HCT116 (cell line): ENCODE results near the gene LRP2. TPM values are rescaled to one million over a fixed set of nuclear protein-coding genes. Genes with fewer than 3 reads are reported as not detected.

ENCODE experiments used
- ATAC-seq: fragments of 200-7000 bp; cut with Tn5 transposase; 2 replicates; pipeline ENCODE4 v1.9.1; 2020; ENCODE audit warnings: mild to moderate bottlenecking, moderate library complexity
- BruUV-seq: library from RNA; stranded (reverse); fragments of 400-500 nt; replicated peaks from 2 replicates; lab custom pipeline; 2021; lab: Mats Ljungman, UMichigan
- CTCF ChIA-PET: fragments of 300-600 bp; sonication (Branson Sonifier 250); formaldehyde crosslinking; loops from one replicate; lab custom pipeline; 2021; ENCODE audit warnings: antibody characterized with exemption; lab: Charles Lee
- POLR2A ChIA-PET: fragments of 300-600, 350-600 bp; sonication (Branson Sonifier 250); formaldehyde crosslinking; loops from one replicate; lab custom pipeline; 2021; ENCODE audit warnings: antibody characterized with exemption; lab: Charles Lee
- RAD21 ChIA-PET, 2 experiments: fragments of 300-600 bp; sonication (Branson Sonifier 250); formaldehyde crosslinking; loops; one replicate each; lab custom pipeline; 2023; ENCODE audit warnings: low total read pairs in 2 of 2; ENCODE audit not compliant: uncharacterized antibody in 2 of 2, unreplicated experiment in 2 of 2, low non-redundant PET in 1 of 2; lab: Charles Lee
- DNase-seq: peaks from one replicate; pipeline ENCODE4 v3.0.0-alpha.2; 2010; ENCODE audit warnings: low read depth, low spot score
- H2AFZ ChIP-seq: fragments of 200-600 bp; shearing (Covaris generic), sonication (generic); 2 replicates; pipeline ENCODE4 v1.6.1; 2017; ENCODE audit warnings: low read depth, mixed run types, mixed read lengths, antibody characterized with exemption, low read length; ENCODE audit not compliant: poor library complexity, severe bottlenecking
- H3K27ac ChIP-seq: 2 replicates; pipeline ENCODE4 v1.5.1; 2012; ENCODE audit warnings: low read depth, low read length
- H3K27me3 ChIP-seq: fragments of 200-600 bp; sonication (generic); 2 replicates; pipeline ENCODE4 v1.6.1; 2016; ENCODE audit warnings: mixed run types, low read length, mixed read lengths; ENCODE audit not compliant: insufficient read depth
- H3K36me3 ChIP-seq, 2 experiments: fragments of 200-500 bp in 1 of 2; fragments of 200-600 bp in 1 of 2; sonication (Bioruptor generic) in 1 of 2; sonication (generic) in 1 of 2; 2 replicates each; pipeline versions ENCODE4 v1.5.1 to v1.6.1; 2014 to 2016; ENCODE audit warnings: low read length in 2 of 2, inconsistent platforms in 1 of 2, mixed read lengths in 1 of 2, mixed run types in 1 of 2; ENCODE audit not compliant: insufficient read depth in 2 of 2, control insufficient read depth in 1 of 2
- H3K4me1 ChIP-seq, 2 experiments: fragments of 200-600 bp in 1 of 2; sonication (generic) in 1 of 2; 2 replicates each; pipeline versions ENCODE4 v1.5.1 to v1.6.1; 2012 to 2017; ENCODE audit warnings: low read length in 2 of 2, inconsistent platforms in 1 of 2, mild to moderate bottlenecking in 1 of 2, mixed read lengths in 1 of 2, mixed run types in 1 of 2, moderate library complexity in 1 of 2; ENCODE audit not compliant: insufficient read depth in 2 of 2, control insufficient read depth in 1 of 2
- H3K4me2 ChIP-seq: fragments of 200-600 bp; sonication (generic); 2 replicates; pipeline ENCODE4 v1.6.1; 2017; ENCODE audit warnings: mixed run types, low read length, mixed read lengths
- H3K4me3 ChIP-seq, 2 experiments: fragments of 200-600 bp in 1 of 2; sonication (generic) in 1 of 2; replicated peaks in 1 of 2; 2 replicates each; pipeline ENCODE4 v1.5.1; 2011 to 2016; ENCODE audit warnings: low read length in 2 of 2, control low read depth in 1 of 2, low read depth in 1 of 2, mild to moderate bottlenecking in 1 of 2, mixed read lengths in 1 of 2, mixed run types in 1 of 2
- H3K79me2 ChIP-seq: fragments of 200-600 bp; sonication (generic); 2 replicates; pipeline ENCODE4 v1.6.1; 2017; ENCODE audit warnings: mild to moderate bottlenecking, mixed run types, low read length, moderate library complexity, mixed read lengths; ENCODE audit not compliant: insufficient read depth
- H3K9ac ChIP-seq: fragments of 200-600 bp; sonication (generic); 2 replicates; pipeline ENCODE4 v1.6.1; 2016; ENCODE audit warnings: low read length, mixed read lengths
- H3K9me2 ChIP-seq: fragments of 200-600 bp; sonication (generic), shearing (Covaris generic); 2 replicates; pipeline ENCODE4 v1.6.1; 2017; ENCODE audit warnings: mixed run types, mild to moderate bottlenecking, moderate library complexity; ENCODE audit not compliant: insufficient read depth
- H3K9me3 ChIP-seq, 2 experiments: fragments of 200-500 bp in 1 of 2; fragments of 200-600 bp in 1 of 2; sonication (Bioruptor generic) in 1 of 2; sonication (generic) in 1 of 2; 2 replicates each; pipeline ENCODE4 v1.6.1; 2014 to 2017; ENCODE audit warnings: low read length in 2 of 2, mixed read lengths in 2 of 2, inconsistent platforms in 1 of 2, low read depth in 1 of 2, mild to moderate bottlenecking in 1 of 2, mixed run types in 1 of 2, moderate library complexity in 1 of 2; ENCODE audit not compliant: control insufficient read depth in 1 of 2, insufficient read depth in 1 of 2
- H4K20me1 ChIP-seq: fragments of 200-600 bp; sonication (generic), shearing (Covaris generic); 2 replicates; pipeline ENCODE4 v1.6.1; 2017; ENCODE audit warnings: mixed run types, mild to moderate bottlenecking, moderate library complexity; ENCODE audit not compliant: insufficient read depth
- CBX3 ChIP-seq: IDR thresholded peaks from 2 replicates; pipeline ENCODE4 v1.6.1; 2012; ENCODE audit warnings: low read depth
- POLR2AphosphoS5 ChIP-seq: IDR thresholded peaks from 2 replicates; pipeline ENCODE4 v1.6.1; 2011; ENCODE audit warnings: mild to moderate bottlenecking, low read depth, low read length, moderate library complexity
- RAD21 ChIP-seq: IDR thresholded peaks from 2 replicates; pipeline ENCODE4 v1.6.1; 2012; ENCODE audit warnings: low read depth, mild to moderate bottlenecking
- SIN3A ChIP-seq: IDR thresholded peaks from 2 replicates; pipeline ENCODE4 v1.6.1; 2012; ENCODE audit warnings: low read depth
- SP1 ChIP-seq: IDR thresholded peaks from 2 replicates; pipeline ENCODE4 v1.6.1; 2012; ENCODE audit warnings: low read depth
- YY1 ChIP-seq: IDR thresholded peaks from 2 replicates; pipeline ENCODE4 v1.6.1; 2011; ENCODE audit warnings: low read length, low read depth, moderate library complexity, mild to moderate bottlenecking; ENCODE audit not compliant: insufficient replicate concordance; ENCODE audit errors: extremely low read depth
- intact Hi-C: fragments of 100-400 bp; cut with micrococcal nuclease; formaldehyde crosslinking; loops from 2 replicates; pipeline ENCODE4 v1.10.0; 2022
- total RNA-seq: library from RNA; stranded (reverse); gene quantifications from one replicate; pipeline ENCODE4 v1.2.1, GENCODE V29; 2021; ENCODE audit not compliant: unreplicated experiment

The LRP2 gene
- total RNA-seq, 1 experiment from 2014 or later = 0.20 TPM

- POLR2A ChIA-PET = no interaction called here
- no peaks in the 10 kb centered on the region for H3K27me3 ChIP-seq
- no peaks in the 10 kb centered on the region for H3K79me2 ChIP-seq
- no peaks in the 10 kb centered on the region for H3K9me2 ChIP-seq
- no peak for ATAC-seq
- H3K27ac ChIP-seq = no peak overlapping the region
- intact Hi-C loops = no loop called here
- no peak overlapping the region for H3K4me2 ChIP-seq
- TF ChIP-seq RAD21 (no peak), SP1 (no peak), POLR2AphosphoS5 (no peak), YY1 (no peak)
- RAD21 ChIA-PET = no interaction called here
- H2AFZ ChIP-seq = no peak overlapping the region
- no peaks in the 10 kb centered on the region for H4K20me1 ChIP-seq
- H3K4me1 ChIP-seq = no peaks in the 10 kb centered on the region
- H3K4me3 ChIP-seq = no peak overlapping the region
- no peak overlapping the region for H3K9ac ChIP-seq
- no peaks in the 10 kb centered on the region for H3K9me3 ChIP-seq
- CTCF ChIA-PET = no interaction called here
- no TSS peak for BruUV-seq
- no peak for DNase-seq
- H3K36me3 ChIP-seq = no peaks in the 10 kb centered on the region
Observed at GRCh38 chr2:169237939-169238338, 124.4 kb downstream of the LRP2 start.

GRCh38 chr2:169237286-169237685, 125.0 kb downstream of the LRP2 start:
- intact Hi-C loops = no loop called here
- H3K9me3 ChIP-seq = no peaks in the 10 kb centered on the region
- no TSS peak for BruUV-seq
- H3K36me3 ChIP-seq = no peaks in the 10 kb centered on the region
- H3K4me2 ChIP-seq = no peak overlapping the region
- no peaks in the 10 kb centered on the region for H3K4me1 ChIP-seq
- ATAC-seq (no peak), DNase-seq (no peak)
- H3K4me3 ChIP-seq = no peak overlapping the region
- ChIA-PET RAD21 (no interaction called here), CTCF (no interaction called here), POLR2A (no interaction called here)
- H3K27ac ChIP-seq = no peak overlapping the region
- H3K9ac ChIP-seq = no peak overlapping the region
- H2AFZ ChIP-seq = no peak overlapping the region
- H3K27me3 ChIP-seq = no peaks in the 10 kb centered on the region
- no peaks in the 10 kb centered on the region for H4K20me1 ChIP-seq
- H3K79me2 ChIP-seq = no peaks in the 10 kb centered on the region
- H3K9me2 ChIP-seq = no peaks in the 10 kb centered on the region
- no peak for TF ChIP-seq SIN3A
- TF ChIP-seq CBX3 = no peak
